Kasumi-1 (cell line): Measurements from ENCODE around the gene GATAD2B.
A peak's percentile ranks its signal among the peaks of the same experiment; 100 is the strongest.
"Not testable (repeated sequence)": the region's sequence is repeated elsewhere in the genome, so short reads cannot be mapped to it uniquely, and the experiment has no call there.

Source experiments
- DNase-seq, 2 experiments: peaks; one replicate each; lab custom pipeline; 2025; lab: John Stamatoyannopoulos, UW

The GATAD2B gene

DNA sequence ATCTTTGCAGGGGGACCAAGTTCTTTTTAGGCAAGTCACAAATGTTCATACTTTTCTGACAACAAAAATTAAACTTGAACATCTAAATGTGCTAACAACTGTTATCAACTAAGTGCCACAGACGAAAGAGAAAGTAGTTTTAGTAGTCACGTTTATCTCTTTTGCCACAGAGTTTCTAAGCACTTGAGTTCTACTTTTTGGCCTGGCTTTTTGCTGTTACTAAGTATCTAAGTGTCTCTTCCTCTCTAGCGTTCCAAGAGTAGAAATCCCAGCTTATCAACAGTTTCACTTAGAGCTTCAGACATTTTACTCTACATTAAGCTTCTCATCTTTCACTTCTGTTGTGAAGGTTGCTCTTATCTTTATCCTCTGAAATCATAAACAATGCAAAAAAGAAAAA, 34.2 kb downstream of the GATAD2B start:
- DNase-seq: no peak

DNA sequence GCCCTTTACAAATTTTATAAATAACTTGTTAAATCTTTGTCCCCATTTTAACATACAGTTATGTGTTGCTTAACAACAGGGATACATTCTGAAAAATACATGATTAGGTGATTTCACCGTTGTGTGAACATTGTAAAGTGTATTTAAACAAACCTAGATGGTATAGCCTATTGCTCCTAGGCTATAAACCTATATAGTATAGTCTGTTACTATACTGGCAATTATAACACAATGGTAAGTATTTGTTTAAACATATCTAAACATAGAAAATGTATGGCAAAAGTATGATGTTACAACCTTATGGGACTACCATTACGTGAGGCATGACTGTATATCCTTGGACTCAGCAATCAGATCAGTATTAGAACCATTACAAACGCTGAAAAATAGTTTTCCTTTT, 36.6 kb downstream of the GATAD2B start:
- DNase-seq: no peak

GRCh38 chr1:153883223-153883622, 39.5 kb downstream of the GATAD2B start:
- no peak for DNase-seq

DNA sequence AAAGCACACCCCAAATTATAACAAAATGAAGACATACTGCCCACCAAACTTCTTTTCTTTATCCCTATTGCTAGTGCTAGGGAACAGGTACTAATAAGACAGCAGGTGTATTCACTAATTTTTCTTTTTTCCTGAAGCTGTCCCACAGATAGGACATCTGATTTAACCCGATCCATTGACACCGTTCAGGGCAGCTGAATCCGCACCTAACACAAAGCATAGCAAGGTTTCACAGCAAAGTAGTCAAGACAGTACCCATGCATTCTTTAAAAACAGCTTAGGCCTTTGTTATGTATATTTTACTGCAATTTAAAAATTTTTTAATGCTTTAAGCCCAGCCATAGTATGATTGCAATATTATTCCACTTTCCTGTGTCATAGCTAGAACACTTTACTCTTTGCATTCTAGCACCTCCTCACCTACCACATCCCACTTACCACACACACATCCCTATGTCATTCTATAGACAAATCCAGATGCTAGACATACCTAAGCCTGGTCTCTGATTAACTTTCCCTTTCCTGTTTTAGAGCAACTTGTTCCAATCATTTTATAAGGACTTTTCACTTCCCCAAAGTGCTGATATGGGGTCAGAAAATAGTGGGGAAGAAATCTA, 40.4 kb downstream of the GATAD2B start:
- DNase-seq: no peak

GRCh38 chr1:153881751-153882150, 41.0 kb downstream of the GATAD2B start:
- no peak for DNase-seq

- no peak for DNase-seq
Measured at GRCh38 chr1:153880962-153881361, 41.8 kb downstream of the GATAD2B start.

DNA sequence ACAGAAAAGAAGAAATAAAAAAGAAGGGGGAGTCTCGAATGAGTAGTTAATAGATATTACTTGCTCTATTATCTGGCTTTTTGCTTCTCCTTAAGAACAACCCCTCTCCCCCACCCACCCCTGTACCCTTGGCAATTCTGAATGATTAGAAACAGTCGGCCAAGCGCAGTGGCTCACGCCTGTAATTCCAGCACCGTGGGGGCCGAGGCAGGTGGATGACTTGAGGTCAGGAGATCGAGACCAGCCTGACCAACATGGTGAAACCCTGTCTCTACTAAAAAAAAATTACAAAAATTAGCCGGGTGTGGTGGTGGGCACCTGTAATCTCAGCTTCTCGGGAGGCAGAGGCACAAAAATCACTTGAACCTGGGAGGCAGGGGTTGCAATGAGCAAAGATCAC, 42.7 kb downstream of the GATAD2B start:
- DNase-seq: no peak

- no peak for DNase-seq
Measured at GRCh38 chr1:153877112-153877511, 45.7 kb downstream of the GATAD2B start.

GRCh38 chr1:153872934-153873333, 49.8 kb downstream of the GATAD2B start:
- DNase-seq: no peak

DNA sequence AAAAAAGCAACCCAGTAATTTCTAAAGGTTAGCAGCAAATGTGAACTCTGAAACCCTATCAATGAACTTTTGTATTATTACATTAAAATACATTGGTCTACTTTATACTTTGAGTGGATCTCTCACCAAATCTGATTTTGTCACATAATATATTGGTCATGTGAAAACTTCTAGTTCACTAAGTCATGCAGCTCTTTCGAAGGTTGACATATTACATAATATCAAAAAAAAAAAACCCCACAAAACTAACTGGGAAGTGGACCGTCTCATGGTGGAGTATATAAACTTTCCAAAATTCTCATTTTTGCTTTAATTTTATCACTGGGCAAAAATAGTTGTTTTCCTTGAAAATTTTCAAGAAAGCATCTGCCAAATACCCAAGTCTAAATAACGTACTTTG, 50.4 kb downstream of the GATAD2B start:
- no peak for DNase-seq

GRCh38 chr1:153869486-153869885, 53.3 kb downstream of the GATAD2B start:
- no peak for DNase-seq

GRCh38 chr1:153866045-153866850, 56.5 kb downstream of the GATAD2B start:
- DNase-seq: no peak

GRCh38 chr1:153860285-153860684, 62.5 kb downstream of the GATAD2B start:
- no peak for DNase-seq

DNA sequence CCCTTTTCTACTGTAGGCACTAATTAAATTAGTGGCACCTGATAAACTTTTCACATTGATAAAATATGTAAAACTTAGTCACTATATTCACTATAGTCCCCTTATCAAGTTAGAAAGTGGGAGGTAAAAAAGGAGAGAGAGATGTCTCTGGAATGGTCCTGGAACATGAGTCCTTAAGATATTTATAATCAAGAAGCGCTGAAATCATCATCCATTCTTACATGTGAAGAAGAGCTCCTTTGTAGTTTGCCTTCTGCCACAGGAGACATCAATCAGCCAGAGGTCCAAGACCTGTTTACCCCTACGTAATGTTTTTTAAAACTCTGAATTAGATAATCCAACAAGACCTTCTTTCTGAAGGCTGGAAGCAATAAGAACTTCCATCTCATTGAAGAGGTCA, 65.3 kb downstream of the GATAD2B start:
- no peak for DNase-seq

DNA sequence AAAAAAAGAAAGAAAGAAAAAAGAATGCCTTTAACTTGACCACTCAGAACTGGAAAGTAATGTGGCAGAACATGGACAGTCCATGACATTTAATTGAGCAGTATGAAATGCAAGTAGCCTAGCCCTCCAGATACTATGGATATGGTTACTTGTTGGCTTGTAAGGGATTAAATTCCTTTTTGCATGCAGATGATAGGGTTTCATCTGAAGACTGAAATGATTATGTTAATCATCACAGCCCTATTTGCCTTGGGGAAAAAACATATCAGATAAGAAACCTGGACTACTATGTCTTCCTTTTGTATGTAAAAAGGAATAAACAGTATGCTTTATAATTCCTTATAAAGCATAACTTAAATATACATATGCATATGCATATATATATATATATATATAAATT, 66.0 kb downstream of the GATAD2B start:
- no peak for DNase-seq

DNA sequence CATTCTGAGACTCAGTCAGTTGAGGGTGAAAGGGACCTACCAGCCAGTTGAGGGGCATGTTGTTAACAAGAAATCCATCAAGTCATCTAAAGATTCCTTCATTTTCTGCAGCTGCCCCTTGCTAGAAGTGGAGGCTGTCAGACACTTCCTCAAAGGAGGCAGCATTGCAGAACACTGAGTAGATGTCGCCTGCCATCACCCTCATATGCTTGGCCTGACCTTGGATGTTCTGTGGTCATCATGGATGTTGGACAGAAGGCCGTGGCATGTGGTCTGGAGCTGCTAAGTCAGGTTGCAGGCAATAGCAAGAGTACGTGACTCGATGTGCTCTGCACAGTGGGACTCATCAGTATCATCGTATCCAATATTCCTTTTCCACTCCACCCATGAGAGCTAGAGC, 70.6 kb downstream of the GATAD2B start:
- no peak for DNase-seq

DNA sequence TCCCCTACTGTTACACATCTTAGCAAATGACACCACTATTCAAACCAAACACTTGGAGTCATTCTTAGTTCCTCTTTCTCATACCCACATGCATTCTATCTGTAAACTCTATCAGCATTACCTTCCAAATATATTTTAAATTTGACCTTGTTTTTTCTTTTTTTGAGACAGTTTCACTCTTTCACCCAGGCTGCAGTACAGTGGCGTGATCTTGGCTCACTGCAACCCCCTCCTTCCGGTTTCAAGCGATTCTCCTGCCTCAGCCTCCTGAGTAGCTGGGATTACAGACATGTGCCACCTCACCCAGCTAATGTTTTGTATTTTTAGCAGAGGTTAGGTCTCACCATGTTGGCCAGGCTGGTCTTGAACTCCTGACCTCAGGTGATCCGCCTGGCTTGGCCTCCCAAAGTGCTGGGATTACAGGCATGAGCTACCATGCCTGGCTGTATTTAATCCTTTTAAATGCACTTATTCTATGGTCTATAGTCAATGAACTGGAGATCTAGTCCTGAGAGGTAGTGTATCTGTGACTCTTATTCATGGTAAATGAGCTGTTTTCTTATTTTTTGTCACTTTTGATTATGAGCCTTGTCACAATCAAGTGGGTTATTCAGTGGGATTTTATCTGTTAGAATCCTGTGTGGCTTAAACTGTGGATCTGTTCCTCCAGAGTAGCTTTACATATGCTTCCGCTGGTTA, 73.1 kb downstream of the GATAD2B start:
- DNase-seq: peak; percentile 57 to 71

DNA sequence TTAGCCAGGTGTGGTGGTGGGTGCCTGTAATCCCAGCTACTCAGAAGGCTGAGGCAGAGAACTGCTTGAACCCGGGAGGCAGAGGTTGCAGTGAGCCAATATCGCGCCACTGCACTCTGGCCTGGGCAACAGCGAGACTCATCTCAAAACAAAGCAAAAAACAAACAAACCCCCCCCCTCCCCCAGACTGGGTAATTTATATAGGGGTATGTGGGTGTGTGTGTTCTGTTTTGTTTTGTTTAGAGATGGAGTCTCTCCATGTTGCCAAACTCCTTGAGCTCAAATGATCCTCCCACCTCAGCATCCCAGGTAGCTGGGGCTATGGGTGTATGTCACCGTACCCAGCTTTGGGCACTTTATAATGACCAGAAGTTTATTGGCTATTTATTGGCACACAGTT, 74.0 kb downstream of the GATAD2B start:
- no peak for DNase-seq

- no peak for DNase-seq
Measured at GRCh38 chr1:153845158-153845557, 77.6 kb downstream of the GATAD2B start.

- DNase-seq: not testable (repeated sequence)
Measured at GRCh38 chr1:153844349-153844748, 78.4 kb downstream of the GATAD2B start.

DNA sequence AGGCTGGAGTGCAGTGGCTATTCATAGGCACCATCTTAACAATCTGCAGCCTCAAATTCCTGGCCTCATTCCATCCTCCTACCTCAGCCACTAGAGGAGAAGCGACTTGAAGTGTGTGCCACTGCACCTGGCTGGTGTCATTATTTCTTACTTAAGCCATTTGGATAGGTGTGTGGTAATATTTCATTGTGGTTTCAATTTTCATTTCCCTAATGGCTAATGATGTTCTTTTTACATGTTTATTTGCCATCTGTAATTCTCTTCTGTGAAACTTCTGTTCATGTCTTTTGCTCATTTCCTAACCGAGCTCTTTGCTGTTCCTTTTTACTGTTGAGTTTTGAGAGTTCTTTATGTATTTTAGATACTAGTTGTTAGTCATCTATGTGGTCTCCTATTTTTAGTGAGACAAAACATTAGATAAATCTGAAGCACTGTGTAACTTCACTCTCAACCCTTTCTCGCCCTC, 80.7 kb downstream of the GATAD2B start:
- DNase-seq: no peak

DNA sequence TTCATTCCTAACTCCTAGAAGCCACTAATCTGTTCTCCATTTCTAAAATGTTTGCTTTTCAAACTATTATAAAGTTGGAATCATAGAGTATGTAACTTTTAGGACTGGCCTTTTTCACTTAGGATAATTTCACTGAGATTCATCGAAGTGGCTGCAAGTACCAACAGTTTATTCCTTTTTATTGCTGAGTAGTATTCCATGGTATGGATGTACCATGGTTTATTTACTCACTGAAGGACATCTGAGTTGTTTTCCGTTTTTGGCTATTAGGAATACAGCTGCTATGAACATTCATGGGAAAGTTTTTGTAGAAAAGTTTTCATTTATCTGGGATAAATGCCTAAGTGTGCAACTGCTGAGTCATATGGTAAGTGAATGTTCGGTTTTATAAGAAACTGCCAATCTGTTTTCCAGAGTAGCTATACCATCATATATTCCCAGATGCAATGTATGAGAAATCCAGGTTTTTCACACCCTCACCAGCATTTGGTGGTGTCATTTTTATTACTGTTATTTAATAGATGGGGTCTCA, 81.2 kb downstream of the GATAD2B start:
- DNase-seq: no peak

DNA sequence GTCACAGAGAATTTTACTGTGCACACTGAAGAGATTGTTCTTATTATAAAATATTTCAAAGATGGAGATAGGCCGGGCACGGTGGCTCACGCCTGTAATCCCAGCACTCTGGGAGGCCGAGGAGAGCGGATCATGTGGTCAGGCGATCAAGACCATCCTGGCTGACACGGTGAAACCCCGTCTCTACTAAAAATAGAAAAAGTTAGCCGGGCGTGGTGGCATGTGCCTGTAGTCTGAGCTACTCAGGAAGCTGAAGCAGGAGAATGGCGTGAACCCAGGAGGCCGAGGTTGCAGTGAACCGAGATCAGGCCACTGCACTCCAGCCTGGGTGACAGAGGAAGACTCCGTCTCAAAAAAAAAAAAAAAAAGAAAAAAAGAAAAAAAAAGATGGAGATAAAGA, 82.0 kb downstream of the GATAD2B start:
- not testable (repeated sequence) for DNase-seq
